GM10248 (cell line): ENCODE results near the gene ANKS4B.
"Not testable (repeated sequence)": the region's sequence is repeated elsewhere in the genome, so short reads cannot be mapped to it uniquely, and the experiment has no call there.

Experiments
- CTCF ChIA-PET: fragments of 300-600 bp; sonication (Branson Sonifier 250); formaldehyde crosslinking; extraction: SDS; loops from one replicate; lab custom pipeline; 2021; ENCODE audit warnings: antibody characterized with exemption; lab: Yijun Ruan, JAX
- POLR2A ChIA-PET: fragments of 350-650 bp; sonication (Branson Sonifier 250); formaldehyde crosslinking; extraction: SDS; loops from one replicate; lab custom pipeline; 2020; ENCODE audit warnings: antibody characterized with exemption; lab: Yijun Ruan, JAX
- DNase-seq: peaks from one replicate; pipeline ENCODE4 v3.0.0; 2012; ENCODE audit errors: extremely low spot score
- CTCF ChIP-seq: IDR thresholded peaks from 2 replicates; pipeline ENCODE4 v1.5.1; 2012; ENCODE audit warnings: mild to moderate bottlenecking, low read depth; ENCODE audit errors: extremely low read depth, missing control alignments, control extremely low read depth

ANKS4B gene

GRCh38 chr16:21283521-21284289, 50.2 kb downstream of the ANKS4B start:
- DNase-seq = peak; percentile 40
- POLR2A ChIA-PET = no interaction called here
- CTCF ChIA-PET = no interaction called here
- no peak for TF ChIP-seq CTCF

GRCh38 chr16:21284414-21284813, 50.9 kb downstream of the ANKS4B start:
- ChIA-PET CTCF (no interaction called here), POLR2A (no interaction called here)
- TF ChIP-seq CTCF = no peak
- DNase-seq = no peak

GRCh38 chr16:21285314-21285713, 51.8 kb downstream of the ANKS4B start:
- no peak for TF ChIP-seq CTCF
- ChIA-PET CTCF (interaction anchor here (1.2 kb wide), 2 partner anchors 10 to 15 kb away, joined by 3 to 4 read pairs; no protein-coding TSS in a partner anchor), POLR2A (interaction anchor here (0.7 kb wide), 1 partner anchor 480 kb away, joined by 3 read pairs; no protein-coding TSS in a partner anchor)
- no peak for DNase-seq

- POLR2A ChIA-PET, CTCF ChIA-PET: not testable (repeated sequence)
These were observed 56.3 kb downstream of the ANKS4B start for GRCh38 chr16:21289789-21290188.

GRCh38 chr16:21300309-21301167, 67.0 kb downstream of the ANKS4B start:
- ChIA-PET POLR2A (no interaction called here), CTCF (interaction anchor here (0.6 to 2.1 kb wide), 15 partner anchors 9 to 143 kb away, joined by 3 to 16 read pairs (median 3); partner anchors contain the start of gene LDAF1)
- peak; percentile 74 for TF ChIP-seq CTCF
- DNase-seq = peak; percentile 83

More at GRCh38 chr16:21289789-21290188, 56.3 kb downstream of the ANKS4B start:
- not testable (repeated sequence) for DNase-seq

- ChIA-PET CTCF (interaction anchor here (0.6 to 2.1 kb wide), 15 partner anchors 10 to 144 kb away, joined by 3 to 16 read pairs (median 3); partner anchors contain the start of gene LDAF1), POLR2A (no interaction called here)
- peak; percentile 82 for DNase-seq
These were observed 67.8 kb downstream of the ANKS4B start for GRCh38 chr16:21301168-21301894.

More at GRCh38 chr16:21301168-21301894, 67.8 kb downstream of the ANKS4B start:
- TF ChIP-seq CTCF = no peak
